ENCODE measurements around the gene RASA2. TPM values are rescaled to one million over a fixed set of nuclear protein-coding genes. Genes with fewer than 3 reads are reported as not detected.

The RASA2 gene
- total RNA-seq, 2 donors from 2014 or later: 3.3 to 5.1 TPM

DNA sequence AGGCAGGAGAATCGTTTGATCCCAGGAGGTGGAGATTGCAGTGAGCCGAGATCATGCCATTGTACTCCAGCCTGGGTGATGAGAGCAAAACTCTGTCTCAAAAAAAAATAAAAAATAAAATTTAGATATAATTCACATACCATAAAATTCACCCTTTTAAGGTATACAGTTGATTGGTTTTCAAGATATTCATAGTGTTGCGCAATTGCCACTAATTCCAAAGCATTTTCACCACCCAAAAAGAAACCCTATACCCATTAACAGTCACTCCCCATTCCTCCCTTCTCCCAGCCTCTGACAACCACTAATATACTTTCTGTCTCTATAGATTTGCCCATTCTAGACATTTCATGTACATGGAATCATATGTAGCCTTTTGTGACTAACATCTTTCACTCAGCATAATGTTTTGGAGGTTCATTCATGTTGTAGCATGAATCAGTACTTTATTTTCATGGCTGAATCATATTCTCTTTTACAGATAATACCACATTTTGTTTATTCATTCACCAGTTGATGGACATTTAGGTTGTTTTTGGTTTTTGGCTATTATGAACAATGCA lies 116.7 kb downstream of the RASA2 start:
- TF ChIP-seq, protein P1, sequence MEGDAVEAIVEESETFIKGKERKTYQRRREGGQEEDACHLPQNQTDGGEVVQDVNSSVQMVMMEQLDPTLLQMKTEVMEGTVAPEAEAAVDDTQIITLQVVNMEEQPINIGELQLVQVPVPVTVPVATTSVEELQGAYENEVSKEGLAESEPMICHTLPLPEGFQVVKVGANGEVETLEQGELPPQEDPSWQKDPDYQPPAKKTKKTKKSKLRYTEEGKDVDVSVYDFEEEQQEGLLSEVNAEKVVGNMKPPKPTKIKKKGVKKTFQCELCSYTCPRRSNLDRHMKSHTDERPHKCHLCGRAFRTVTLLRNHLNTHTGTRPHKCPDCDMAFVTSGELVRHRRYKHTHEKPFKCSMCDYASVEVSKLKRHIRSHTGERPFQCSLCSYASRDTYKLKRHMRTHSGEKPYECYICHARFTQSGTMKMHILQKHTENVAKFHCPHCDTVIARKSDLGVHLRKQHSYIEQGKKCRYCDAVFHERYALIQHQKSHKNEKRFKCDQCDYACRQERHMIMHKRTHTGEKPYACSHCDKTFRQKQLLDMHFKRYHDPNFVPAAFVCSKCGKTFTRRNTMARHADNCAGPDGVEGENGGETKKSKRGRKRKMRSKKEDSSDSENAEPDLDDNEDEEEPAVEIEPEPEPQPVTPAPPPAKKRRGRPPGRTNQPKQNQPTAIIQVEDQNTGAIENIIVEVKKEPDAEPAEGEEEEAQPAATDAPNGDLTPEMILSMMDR (IDR thresholded peaks at IDR 0.05): no peak
- no peak overlapping the region for H3K4me3 ChIP-seq
- no peak for DNase-seq (ENCODE audit: low spot score)
- peaks cover 0 to 7% of the 10 kb centered on the region in 2 donors for H3K4me1 ChIP-seq
- no peaks in the 10 kb centered on the region for H3K27me3 ChIP-seq
- no peaks in the 10 kb centered on the region for H3K36me3 ChIP-seq
- peaks cover 0 to 19% of the 10 kb centered on the region in 2 donors for H3K9me3 ChIP-seq
- no peak overlapping the region for H3K27ac ChIP-seq

DNA sequence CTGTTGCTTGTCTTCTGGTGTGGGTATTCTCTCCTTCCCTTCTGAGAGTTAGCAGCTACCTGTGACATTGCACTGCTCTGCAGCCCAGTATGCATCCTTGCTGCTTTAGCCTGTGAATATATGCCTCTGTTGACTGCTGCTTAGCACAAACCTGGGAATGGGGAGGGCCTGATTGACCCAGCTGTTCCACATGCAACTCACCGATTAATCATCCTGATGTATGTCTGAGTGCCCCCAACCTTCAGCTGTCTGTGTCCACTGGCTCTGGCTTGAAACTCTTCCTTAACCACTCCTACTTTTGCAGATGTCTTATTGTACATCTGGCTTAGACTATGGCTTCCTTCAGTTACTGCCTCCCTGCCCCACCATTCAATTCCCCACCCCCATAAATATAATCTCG lies 119.1 kb downstream of the RASA2 start:
- H3K36me3 ChIP-seq: peaks cover 17% of the 10 kb centered on the region
- TF ChIP-seq, protein P1 (IDR thresholded peaks at IDR 0.05): no peak
- no peak overlapping the region for H3K27ac ChIP-seq
- DNase-seq (ENCODE audit: low spot score): no peak
- no peaks in the 10 kb centered on the region for H3K27me3 ChIP-seq
- peaks cover 0 to 12% of the 10 kb centered on the region in 2 donors for H3K4me1 ChIP-seq
- H3K4me3 ChIP-seq: no peak overlapping the region
- peaks cover 0 to 15% of the 10 kb centered on the region in 2 donors for H3K9me3 ChIP-seq

DNA sequence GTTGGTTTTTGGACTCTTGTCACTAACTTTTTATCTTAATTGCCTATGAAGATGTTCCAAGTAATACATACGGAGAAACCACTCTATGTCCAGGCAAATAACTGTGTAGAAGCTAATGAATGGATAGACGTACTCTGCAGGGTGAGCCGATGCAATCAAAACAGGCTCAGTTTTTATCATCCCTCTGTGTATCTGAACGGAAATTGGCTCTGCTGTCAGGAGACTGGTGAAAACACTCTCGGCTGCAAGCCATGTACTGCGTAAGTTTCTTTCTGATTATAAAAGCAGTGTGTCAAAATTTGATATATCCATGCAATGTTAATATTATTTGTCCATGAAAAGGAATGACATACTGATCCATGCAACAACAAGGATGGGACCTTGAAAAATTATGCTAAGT lies 121.6 kb downstream of the RASA2 start:
- Histone ChIP-seq H3K9me3 (no peaks in the 10 kb centered on the region), H3K4me3 (no peak overlapping the region), H3K27me3 (no peaks in the 10 kb centered on the region), H3K27ac (no peak overlapping the region), H3K36me3 (peaks cover 32% of the 10 kb centered on the region), H3K4me1 (peaks cover 0 to 12% of the 10 kb centered on the region in 2 donors)
- DNase-seq (ENCODE audit: low spot score): no peak
- TF ChIP-seq, protein P1 (IDR thresholded peaks at IDR 0.05): no peak

- no peak for DNase-seq (ENCODE audit: low spot score)
- H3K36me3 ChIP-seq: peaks cover 32% of the 10 kb centered on the region
- H3K4me3 ChIP-seq: no peak overlapping the region
- no peaks in the 10 kb centered on the region for H3K27me3 ChIP-seq
- TF ChIP-seq, protein P1 (IDR thresholded peaks at IDR 0.05): no peak
- no peak overlapping the region for H3K27ac ChIP-seq
- peaks cover 0 to 12% of the 10 kb centered on the region in 2 donors for H3K4me1 ChIP-seq
- H3K9me3 ChIP-seq: no peaks in the 10 kb centered on the region
Measured at GRCh38 chr3:141610939-141611338, 124.1 kb downstream of the RASA2 start.

DNA sequence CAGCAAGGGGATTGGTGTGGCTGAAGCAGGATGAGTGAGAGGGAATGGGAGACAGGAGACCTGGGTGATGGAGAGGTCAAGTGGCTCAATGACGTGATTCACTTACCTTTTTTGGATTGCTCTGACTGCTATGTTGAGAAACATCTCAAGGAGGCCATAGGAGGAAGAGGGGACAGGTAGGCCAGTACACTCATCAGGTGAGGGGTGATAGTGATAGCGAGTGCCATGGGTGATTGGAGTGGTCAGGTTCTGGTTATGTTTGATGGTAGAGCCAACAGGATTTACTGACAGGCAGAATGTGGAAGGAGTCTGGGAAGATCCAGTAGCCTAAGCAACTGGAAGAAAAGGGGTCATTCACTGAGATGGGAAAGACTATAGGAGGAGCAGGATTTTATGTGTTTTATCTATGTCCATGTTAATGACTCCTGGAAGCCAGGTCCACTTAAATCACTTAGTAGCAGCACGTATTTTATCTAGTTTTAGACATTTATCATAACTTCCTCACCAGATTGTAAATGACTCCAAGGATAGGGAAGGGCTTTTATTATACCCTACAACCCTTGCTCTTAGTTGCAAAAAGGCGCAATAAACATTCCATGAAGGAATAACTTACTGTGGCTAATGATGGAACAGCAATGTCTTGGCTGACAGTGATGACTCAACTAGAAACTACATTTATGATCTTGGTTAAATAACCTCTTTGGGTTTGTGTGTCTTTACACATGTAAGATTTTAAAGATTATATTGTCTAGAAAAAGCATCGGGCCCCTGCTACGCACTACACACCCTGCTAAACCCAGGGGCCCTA lies 131.5 kb downstream of the RASA2 start:
- Histone ChIP-seq H3K27ac (no peak overlapping the region), H3K4me3 (no peak overlapping the region), H3K27me3 (no peaks in the 10 kb centered on the region), H3K4me1 (no peaks in the 10 kb centered on the region), H3K36me3 (no peaks in the 10 kb centered on the region), H3K9me3 (no peaks in the 10 kb centered on the region)
- TF ChIP-seq, protein P1 (IDR thresholded peaks at IDR 0.05): no peak
- DNase-seq (ENCODE audit: low spot score): no peak

Measured in right atrium auricular region (tissue), 2 donors.